ENCODE data around the gene FBXO8.

DNA sequence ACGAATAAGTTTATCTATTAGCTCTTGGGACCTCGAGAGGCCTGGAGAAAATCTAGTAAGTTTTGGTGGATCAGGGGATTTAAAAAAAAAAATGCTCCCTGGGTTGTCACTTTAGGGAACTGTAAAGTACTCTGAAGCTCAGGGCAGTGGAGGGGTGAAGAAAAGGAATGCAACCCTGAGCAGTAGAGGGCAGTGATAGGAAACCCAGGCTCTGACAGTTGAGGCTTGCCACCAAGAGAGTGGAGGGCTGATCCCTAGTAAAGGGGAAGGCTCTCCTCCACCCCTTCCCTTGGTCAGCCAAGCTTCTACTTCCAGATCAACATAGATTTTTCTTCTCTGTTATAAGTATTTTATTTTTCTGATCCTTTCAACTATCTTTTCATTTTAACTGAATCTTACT, 73.1 kb downstream of the FBXO8 start:
- TF ChIP-seq, protein P1, sequence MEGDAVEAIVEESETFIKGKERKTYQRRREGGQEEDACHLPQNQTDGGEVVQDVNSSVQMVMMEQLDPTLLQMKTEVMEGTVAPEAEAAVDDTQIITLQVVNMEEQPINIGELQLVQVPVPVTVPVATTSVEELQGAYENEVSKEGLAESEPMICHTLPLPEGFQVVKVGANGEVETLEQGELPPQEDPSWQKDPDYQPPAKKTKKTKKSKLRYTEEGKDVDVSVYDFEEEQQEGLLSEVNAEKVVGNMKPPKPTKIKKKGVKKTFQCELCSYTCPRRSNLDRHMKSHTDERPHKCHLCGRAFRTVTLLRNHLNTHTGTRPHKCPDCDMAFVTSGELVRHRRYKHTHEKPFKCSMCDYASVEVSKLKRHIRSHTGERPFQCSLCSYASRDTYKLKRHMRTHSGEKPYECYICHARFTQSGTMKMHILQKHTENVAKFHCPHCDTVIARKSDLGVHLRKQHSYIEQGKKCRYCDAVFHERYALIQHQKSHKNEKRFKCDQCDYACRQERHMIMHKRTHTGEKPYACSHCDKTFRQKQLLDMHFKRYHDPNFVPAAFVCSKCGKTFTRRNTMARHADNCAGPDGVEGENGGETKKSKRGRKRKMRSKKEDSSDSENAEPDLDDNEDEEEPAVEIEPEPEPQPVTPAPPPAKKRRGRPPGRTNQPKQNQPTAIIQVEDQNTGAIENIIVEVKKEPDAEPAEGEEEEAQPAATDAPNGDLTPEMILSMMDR (conservative IDR thresholded peaks at IDR 0.05; ENCODE audit: low read depth, low read length): no peak
- TF ChIP-seq, protein P2, sequence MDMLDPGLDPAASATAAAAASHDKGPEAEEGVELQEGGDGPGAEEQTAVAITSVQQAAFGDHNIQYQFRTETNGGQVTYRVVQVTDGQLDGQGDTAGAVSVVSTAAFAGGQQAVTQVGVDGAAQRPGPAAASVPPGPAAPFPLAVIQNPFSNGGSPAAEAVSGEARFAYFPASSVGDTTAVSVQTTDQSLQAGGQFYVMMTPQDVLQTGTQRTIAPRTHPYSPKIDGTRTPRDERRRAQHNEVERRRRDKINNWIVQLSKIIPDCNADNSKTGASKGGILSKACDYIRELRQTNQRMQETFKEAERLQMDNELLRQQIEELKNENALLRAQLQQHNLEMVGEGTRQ (IDR thresholded peaks at IDR 0.05; ENCODE audit: low read depth, low read length): no peak
